Kidney epithelial cell (primary cell): ENCODE data around the gene LRRC7. TPM values are rescaled to one million over a fixed set of nuclear protein-coding genes. Genes with fewer than 3 reads are reported as not detected.
A peak's percentile ranks its signal among the peaks of the same experiment; 100 is the strongest.

ENCODE experiments used
- DNase-seq: peaks from one replicate; pipeline ENCODE4 v3.0.0-alpha.2; 2010; ENCODE audit warnings: low read depth
- H3K27me3 ChIP-seq: 2 replicates; pipeline ENCODE4 v1.6.0; 2011; ENCODE audit warnings: low read length; ENCODE audit not compliant: control insufficient read depth, insufficient read depth
- H3K36me3 ChIP-seq: 2 replicates; pipeline ENCODE4 v1.5.1; 2011; ENCODE audit warnings: low read length; ENCODE audit not compliant: control insufficient read depth, insufficient read depth
- H3K4me3 ChIP-seq: 2 replicates; pipeline ENCODE4 v1.5.1; 2011; ENCODE audit warnings: low read depth, mild to moderate bottlenecking, control low read depth, low read length
- total RNA-seq: library from RNA; depleted of rRNA; stranded (reverse); fragments of >200 nt; gene quantifications from 2 replicates; pipeline ENCODE4 v1.2.3, GENCODE V29; 2015
- TF ChIP-seq, protein P1 (sequence below): IDR thresholded peaks from 2 replicates; pipeline ENCODE4 v1.5.1; 2011; ENCODE audit warnings: mild to moderate bottlenecking, moderate library complexity, low read length, control low read depth, inconsistent platforms; ENCODE audit not compliant: insufficient read depth, poor library complexity, severe bottlenecking

LRRC7 gene
- total RNA-seq, 1 donor from 2014 or later, result 0.04 TPM

DNA sequence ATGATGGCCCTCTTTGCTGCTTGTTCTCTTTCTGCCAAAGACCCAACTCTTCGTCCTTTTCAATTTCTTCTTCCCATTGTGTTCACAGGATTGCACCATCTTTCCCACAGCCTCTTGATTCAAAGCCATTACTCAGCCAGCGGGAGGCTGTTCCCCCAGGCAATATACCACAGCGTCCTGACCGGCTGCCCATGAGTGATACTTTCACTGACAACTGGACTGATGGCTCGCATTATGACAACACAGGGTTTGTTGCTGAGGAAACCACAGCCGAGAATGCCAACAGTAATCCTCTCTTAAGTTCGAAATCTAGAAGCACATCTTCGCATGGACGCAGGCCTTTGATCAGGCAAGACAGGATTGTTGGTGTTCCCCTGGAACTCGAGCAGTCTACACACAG is 470.3 kb downstream of the LRRC7 start:
- no peak overlapping the region for H3K4me3 ChIP-seq
- DNase-seq, result peak; percentile 12
- no peaks in the 10 kb centered on the region for H3K36me3 ChIP-seq
- TF ChIP-seq, protein P1, sequence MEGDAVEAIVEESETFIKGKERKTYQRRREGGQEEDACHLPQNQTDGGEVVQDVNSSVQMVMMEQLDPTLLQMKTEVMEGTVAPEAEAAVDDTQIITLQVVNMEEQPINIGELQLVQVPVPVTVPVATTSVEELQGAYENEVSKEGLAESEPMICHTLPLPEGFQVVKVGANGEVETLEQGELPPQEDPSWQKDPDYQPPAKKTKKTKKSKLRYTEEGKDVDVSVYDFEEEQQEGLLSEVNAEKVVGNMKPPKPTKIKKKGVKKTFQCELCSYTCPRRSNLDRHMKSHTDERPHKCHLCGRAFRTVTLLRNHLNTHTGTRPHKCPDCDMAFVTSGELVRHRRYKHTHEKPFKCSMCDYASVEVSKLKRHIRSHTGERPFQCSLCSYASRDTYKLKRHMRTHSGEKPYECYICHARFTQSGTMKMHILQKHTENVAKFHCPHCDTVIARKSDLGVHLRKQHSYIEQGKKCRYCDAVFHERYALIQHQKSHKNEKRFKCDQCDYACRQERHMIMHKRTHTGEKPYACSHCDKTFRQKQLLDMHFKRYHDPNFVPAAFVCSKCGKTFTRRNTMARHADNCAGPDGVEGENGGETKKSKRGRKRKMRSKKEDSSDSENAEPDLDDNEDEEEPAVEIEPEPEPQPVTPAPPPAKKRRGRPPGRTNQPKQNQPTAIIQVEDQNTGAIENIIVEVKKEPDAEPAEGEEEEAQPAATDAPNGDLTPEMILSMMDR, result no peak
- no peaks in the 10 kb centered on the region for H3K27me3 ChIP-seq

DNA sequence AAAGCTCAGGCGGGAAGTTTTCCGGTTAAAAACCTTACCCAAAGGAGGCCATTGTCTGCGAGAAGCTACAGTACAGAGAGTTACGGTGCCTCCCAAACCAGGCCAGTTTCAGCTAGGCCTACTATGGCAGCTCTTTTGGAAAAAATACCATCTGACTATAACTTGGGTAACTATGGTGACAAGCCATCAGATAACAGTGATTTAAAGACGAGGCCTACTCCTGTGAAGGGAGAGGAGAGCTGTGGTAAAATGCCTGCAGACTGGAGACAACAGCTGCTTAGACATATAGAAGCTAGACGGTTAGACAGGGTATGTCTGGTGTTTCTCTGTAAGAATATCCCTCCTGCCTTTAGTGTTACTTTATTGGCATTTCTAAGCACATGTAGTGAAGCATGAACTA is 471.8 kb downstream of the LRRC7 start:
- TF ChIP-seq, protein P1, result no peak
- H3K27me3 ChIP-seq, result no peaks in the 10 kb centered on the region
- no peak for DNase-seq

DNA sequence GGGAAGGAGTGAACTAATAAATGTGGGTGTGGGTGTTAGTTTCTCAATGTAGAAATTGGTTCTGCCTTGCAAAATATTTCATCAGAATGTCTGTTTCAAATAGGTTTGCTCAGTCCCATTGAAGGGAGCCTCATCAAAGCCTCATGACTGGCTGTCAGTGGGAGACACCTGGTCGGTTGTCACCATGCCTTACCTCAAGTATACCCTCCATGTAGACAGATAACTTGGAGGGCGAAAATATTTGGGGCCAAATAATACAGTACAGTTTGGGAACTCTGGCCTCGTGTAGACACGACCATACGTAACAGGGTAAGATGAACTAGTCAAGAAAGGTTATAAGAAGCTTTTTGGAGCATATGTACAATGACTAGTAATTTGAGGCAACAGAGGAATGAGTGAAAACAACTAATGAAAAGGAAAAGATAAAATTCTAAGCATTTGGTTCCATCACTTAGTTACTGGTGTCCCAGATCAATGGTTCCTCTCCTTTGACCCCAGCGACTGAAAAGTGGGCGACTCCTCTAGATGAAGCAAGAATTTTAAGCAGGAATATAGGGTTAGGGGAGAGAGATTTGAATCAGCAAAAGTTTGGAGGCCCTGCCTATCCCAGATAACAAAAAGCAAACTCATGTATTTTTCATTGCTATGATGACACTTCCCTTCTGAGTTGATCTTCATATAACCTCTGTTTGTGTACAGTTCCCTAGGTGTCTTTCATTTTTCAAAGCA is 473.8 kb downstream of the LRRC7 start:
- no peaks in the 10 kb centered on the region for H3K36me3 ChIP-seq
- no peak overlapping the region for H3K4me3 ChIP-seq
- DNase-seq, result no peak
- TF ChIP-seq, protein P1, result no peak
- no peaks in the 10 kb centered on the region for H3K27me3 ChIP-seq

More for the DNA sequence above, 471.8 kb downstream of the LRRC7 start:
- no peak overlapping the region for H3K4me3 ChIP-seq
- no peaks in the 10 kb centered on the region for H3K36me3 ChIP-seq

DNA sequence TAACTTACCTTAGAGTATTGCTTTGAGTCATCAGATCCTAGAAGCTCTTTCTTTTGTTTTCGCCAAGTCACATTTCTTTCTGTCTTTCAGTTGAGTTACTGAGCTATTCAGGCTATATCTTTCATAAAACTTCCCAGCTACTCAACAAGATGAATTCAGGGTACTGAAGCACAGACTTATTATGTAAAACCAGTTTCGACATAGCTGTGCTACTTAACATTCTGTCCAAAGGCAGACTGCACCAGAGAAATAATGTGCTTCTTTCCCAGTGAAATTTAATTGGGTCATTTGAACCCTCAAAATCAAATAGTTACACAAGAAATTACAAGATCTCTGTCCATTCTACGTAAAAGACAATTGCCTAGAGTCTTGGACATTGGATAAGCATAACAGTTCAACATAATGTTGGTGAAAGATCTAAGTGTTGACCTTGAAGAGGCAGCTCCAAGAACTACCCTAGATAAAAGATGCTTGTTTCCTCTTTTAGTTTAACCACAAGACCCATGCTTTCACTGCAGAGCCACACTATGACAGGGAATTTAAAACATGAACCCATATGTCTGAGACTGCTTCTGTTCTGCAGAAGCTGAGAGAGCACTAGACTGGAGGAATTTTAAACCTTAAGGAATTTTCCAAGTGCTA is 474.5 kb downstream of the LRRC7 start:
- H3K36me3 ChIP-seq, result no peaks in the 10 kb centered on the region
- TF ChIP-seq, protein P1, result no peak
- H3K4me3 ChIP-seq, result no peak overlapping the region
- no peak for DNase-seq
- H3K27me3 ChIP-seq, result no peaks in the 10 kb centered on the region

DNA sequence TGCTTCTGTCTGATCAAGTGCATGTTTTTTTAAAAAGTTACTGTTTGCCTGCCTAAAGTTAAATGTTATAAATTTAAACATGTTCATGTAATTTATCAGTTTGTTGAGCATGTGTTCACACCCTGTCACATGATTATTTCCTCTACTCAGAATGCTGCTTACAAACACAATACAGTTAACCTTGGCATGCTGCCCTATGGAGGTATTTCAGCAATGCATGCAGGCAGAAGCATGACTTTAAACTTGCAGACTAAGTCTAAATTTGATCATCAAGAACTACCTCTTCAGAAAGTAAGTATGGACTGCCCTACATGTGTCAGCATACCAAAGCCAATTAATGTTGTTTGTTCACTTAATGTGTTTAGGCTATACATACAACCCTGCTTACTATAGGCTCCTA is 476.1 kb downstream of the LRRC7 start:
- H3K36me3 ChIP-seq, result no peaks in the 10 kb centered on the region
- DNase-seq, result peak; percentile 28
- TF ChIP-seq, protein P1, result no peak

More for the DNA sequence above, 476.1 kb downstream of the LRRC7 start:
- H3K4me3 ChIP-seq, result no peak overlapping the region
- H3K27me3 ChIP-seq, result no peaks in the 10 kb centered on the region
